ENCODE measurements around the gene TSPOAP1. TPM values are rescaled to one million over a fixed set of nuclear protein-coding genes. Genes with fewer than 3 reads are reported as not detected.

TSPOAP1 gene
- total RNA-seq, 2 experiments from 2014 or later, result 21.1 to 24.1 TPM

GRCh38 chr17:58338841-58339754, 10.5 kb upstream of the TSPOAP1 start:
- DNase-seq, result peak; percentile 90
- Mint-ChIP-seq H3K4me3 (peak overlapping the region; percentile 81), H3K4me1 (ENCODE audit: low read depth) (peaks cover 6% of the 10 kb centered on the region), H3K9me3 (no peaks in the 10 kb centered on the region), H3K36me3 (ENCODE audit: low read depth) (peaks cover 81% of the 10 kb centered on the region), H3K27ac (peak overlapping the region; percentile 96), H3K27me3 (no peaks in the 10 kb centered on the region)
- ChIA-PET CTCF (interaction anchor here (1.4 to 6.2 kb wide), 3 partner anchors 12 to 79 kb away, joined by 5 to 51 read pairs (median 49); partner anchors contain the start of genes RNF43 and SUPT4H1), POLR2A (interaction anchor here (0.9 to 18.6 kb wide), 9 partner anchors 8 to 333 kb away, joined by 3 to 1558 read pairs (median 4); partner anchors contain the start of genes MTMR4, SUPT4H1 and TSPOAP1)
- ATAC-seq, result peak; percentile 43
- intact Hi-C loops (cut with micrococcal nuclease), result loop anchor here (1.0 to 10.0 kb wide), 4 partner anchors 10 to 766 kb away; partner anchors contain the start of genes RNF43 and TRIM37
- TF ChIP-seq CTCF (IDR thresholded peaks at IDR 0.05), result no peak

- peak; percentile 71 for DNase-seq
- H3K36me3 Mint-ChIP-seq (ENCODE audit: low read depth), result peaks cover 80% of the 10 kb centered on the region
- intact Hi-C loops (cut with micrococcal nuclease), result loop anchor here (5.0 to 10.0 kb wide), 3 partner anchors 79 to 766 kb away; partner anchors contain the start of genes RNF43 and TRIM37
- POLR2A ChIA-PET, result interaction anchor here (0.9 to 26.8 kb wide), 8 partner anchors 1 to 177 kb away, joined by 3 to 1558 read pairs (median 6); partner anchors contain the start of genes MTMR4, SUPT4H1 and TSPOAP1
- TF ChIP-seq CTCF (IDR thresholded peaks at IDR 0.05), result peak; percentile 38
- H3K27ac Mint-ChIP-seq, result peak overlapping the region; percentile 96
- CTCF ChIA-PET, result interaction anchor here (3.0 to 6.2 kb wide), 3 partner anchors 11 to 21 kb away, joined by 19 to 51 read pairs (median 49); partner anchors contain the start of genes SUPT4H1 and TSPOAP1
- ATAC-seq, result peak; percentile 5
- H3K9me3 Mint-ChIP-seq, result no peaks in the 10 kb centered on the region
- H3K27me3 Mint-ChIP-seq, result no peaks in the 10 kb centered on the region
- H3K4me1 Mint-ChIP-seq (ENCODE audit: low read depth), result peaks cover 5% of the 10 kb centered on the region
- peak overlapping the region; percentile 81 for H3K4me3 Mint-ChIP-seq
Measured at GRCh38 chr17:58338454-58338840, 9.9 kb upstream of the TSPOAP1 start.

GRCh38 chr17:58337600-58338453, 9.2 kb upstream of the TSPOAP1 start:
- H3K36me3 Mint-ChIP-seq (ENCODE audit: low read depth), result peaks cover 77% of the 10 kb centered on the region
- TF ChIP-seq CTCF (IDR thresholded peaks at IDR 0.05), result no peak
- H3K4me1 Mint-ChIP-seq (ENCODE audit: low read depth), result peaks cover 3% of the 10 kb centered on the region
- POLR2A ChIA-PET, result interaction anchor here (0.6 to 26.8 kb wide), 16 partner anchors 1 to 1503 kb away, joined by 3 to 1558 read pairs (median 4); partner anchors contain the start of genes MTMR4, SUPT4H1 and TSPOAP1
- no peaks in the 10 kb centered on the region for H3K9me3 Mint-ChIP-seq
- H3K27me3 Mint-ChIP-seq, result no peaks in the 10 kb centered on the region
- DNase-seq (peak; percentile 98), ATAC-seq (peak; percentile 60)
- H3K27ac Mint-ChIP-seq, result peak overlapping the region; percentile 96
- CTCF ChIA-PET, result interaction anchor here (0.9 to 6.2 kb wide), 6 partner anchors 7 to 80 kb away, joined by 4 to 51 read pairs (median 20); partner anchors contain the start of genes RNF43, SUPT4H1 and TSPOAP1
- peak overlapping the region; percentile 81 for H3K4me3 Mint-ChIP-seq
- intact Hi-C loops (cut with micrococcal nuclease), result loop anchor here (5.0 to 10.0 kb wide), 3 partner anchors 79 to 767 kb away; partner anchors contain the start of genes RNF43 and TRIM37

GRCh38 chr17:58337210-58337599, 8.6 kb upstream of the TSPOAP1 start:
- Mint-ChIP-seq H3K4me1 (ENCODE audit: low read depth) (peaks cover 3% of the 10 kb centered on the region), H3K36me3 (ENCODE audit: low read depth) (peaks cover 74% of the 10 kb centered on the region), H3K9me3 (no peaks in the 10 kb centered on the region), H3K27me3 (peaks cover 1% of the 10 kb centered on the region), H3K4me3 (peak overlapping the region; percentile 81), H3K27ac (peak overlapping the region; percentile 96)
- ChIA-PET CTCF (interaction anchor here (0.9 to 6.2 kb wide), 6 partner anchors 7 to 80 kb away, joined by 4 to 51 read pairs (median 20); partner anchors contain the start of genes RNF43, SUPT4H1 and TSPOAP1), POLR2A (interaction anchor here (0.6 to 26.8 kb wide), 15 partner anchors 2 to 1503 kb away, joined by 3 to 1558 read pairs (median 5); partner anchors contain the start of genes SUPT4H1 and TSPOAP1)
- intact Hi-C loops (cut with micrococcal nuclease), result loop anchor here (5.0 to 10.0 kb wide), 3 partner anchors 80 to 768 kb away; partner anchors contain the start of genes RNF43 and TRIM37
- no peak for TF ChIP-seq CTCF (IDR thresholded peaks at IDR 0.05)
- ATAC-seq, result no peak
- DNase-seq, result peak; percentile 75
